Activated naive CD4-positive, alpha-beta T cell treated with anti-CD3 and anti-CD28 coated beads, Interleukin-2, amount 50 U/mL, for 72 hours (primary cell): ENCODE data around the gene NIF3L1. TPM values are rescaled to one million over a fixed set of nuclear protein-coding genes. Genes with fewer than 3 reads are reported as not detected.
"Not testable (repeated sequence)": the region's sequence is repeated elsewhere in the genome, so short reads cannot be mapped to it uniquely, and the experiment has no call there.

Source experiments
- ATAC-seq, 2 donors: fragments of 150-1000 bp; cut with Tn5 transposase; 2 replicates each; pipeline ENCODE4 v1.10.0; 2021; ENCODE audit warnings: mild to moderate bottlenecking in 2 of 2, moderate library complexity in 2 of 2
- DNase-seq, 2 donors: peaks; one replicate each; pipeline ENCODE4 v3.0.0; 2021 to 2022; ENCODE audit warnings: low spot score in 2 of 2
- H3K27ac Mint-ChIP-seq, 2 donors: one replicate each; pipeline ENCODE4 v1.8.0; 2022; ENCODE audit warnings: mild to moderate bottlenecking in 2 of 2, mixed read lengths in 2 of 2
- H3K36me3 Mint-ChIP-seq, 2 donors: one replicate each; pipeline ENCODE4 v1.8.0; 2022; ENCODE audit warnings: mixed read lengths in 2 of 2
- H3K9me3 Mint-ChIP-seq, 2 donors: one replicate each; pipeline ENCODE4 v1.8.0; 2022; ENCODE audit warnings: mixed read lengths in 2 of 2
- total RNA-seq, 2 donors: library from RNA; stranded (reverse); gene quantifications; one replicate each; pipeline ENCODE4 v1.2.3, GENCODE V29; 2022

NIF3L1 gene
- total RNA-seq, 2 donors from 2014 or later: 17.2 to 36.7 TPM

GRCh38 chr2:200862532-200863000, 26.6 kb upstream of the NIF3L1 start:
- Mint-ChIP-seq H3K27ac (peak overlapping the region; percentile 100), H3K36me3 (peaks cover 58 to 69% of the 10 kb centered on the region in 2 donors), H3K9me3 (no peaks in the 10 kb centered on the region)
- DNase-seq (peak; percentile 66 to 70), ATAC-seq (peak; percentile 68 to 70)

GRCh38 chr2:200863782-200864175, 25.4 kb upstream of the NIF3L1 start:
- DNase-seq: no peak
- Mint-ChIP-seq H3K27ac (peak overlapping the region; percentile 100), H3K36me3 (peaks cover 46 to 57% of the 10 kb centered on the region in 2 donors), H3K9me3 (no peaks in the 10 kb centered on the region)
- peak; percentile 3 to 11 for ATAC-seq

DNA sequence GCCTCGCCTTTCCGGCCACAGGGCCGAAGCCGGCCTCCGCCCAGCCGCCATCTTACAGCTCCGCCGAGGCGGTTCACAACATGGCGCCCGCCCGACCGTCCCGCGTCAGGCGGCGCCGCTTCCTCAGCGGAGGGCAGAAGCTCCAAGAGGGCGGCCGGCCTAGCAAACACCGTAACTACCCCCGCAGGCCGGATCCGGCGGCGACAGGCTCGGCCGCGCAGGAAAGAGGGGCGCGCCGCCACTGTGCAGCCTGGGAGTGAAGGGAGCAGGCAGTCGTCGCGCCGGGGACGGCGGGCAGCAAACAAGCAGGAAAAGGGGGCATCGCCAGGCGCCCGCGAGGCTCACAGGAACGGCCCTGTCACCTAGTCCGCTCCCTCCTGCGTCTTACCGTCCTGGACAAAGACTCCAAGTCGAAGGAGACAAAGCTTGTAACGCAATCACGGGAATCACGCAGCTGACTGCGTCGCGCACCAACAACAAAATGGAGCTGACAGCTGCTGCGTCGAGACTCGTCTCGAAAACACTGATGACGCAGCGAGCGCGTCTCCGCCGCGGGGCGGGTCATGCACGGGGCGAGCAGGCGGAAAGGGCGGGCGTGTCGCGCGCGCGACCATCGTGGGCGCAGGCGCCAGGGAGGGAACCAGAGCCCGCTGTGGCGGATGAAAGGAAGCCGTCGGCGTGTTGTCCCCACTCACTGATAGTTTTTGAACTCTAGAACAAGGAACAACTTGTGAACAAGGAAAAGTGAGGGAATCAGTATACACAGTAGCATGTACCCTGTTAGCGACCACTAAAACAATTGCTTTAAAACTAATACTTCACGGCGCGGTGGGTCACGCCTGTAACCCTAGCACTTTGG, 24.8 kb upstream of the NIF3L1 start, which contains the start of gene CLK1:
CLK1 (minus strand) TSS at position 483 of the 859 bp plus-strand sequence. CDS start 2,796 bp downstream, outside the sequence.
- peak within 1 kb of the TSS; percentile 100 for H3K27ac Mint-ChIP-seq
- DNase-seq (peak; percentile 88 to 91), ATAC-seq (peak; percentile 83 to 87)
- H3K9me3 Mint-ChIP-seq: no peaks in the 10 kb centered on the region
- peaks cover 45 to 50% of the 10 kb centered on the region in 2 donors for H3K36me3 Mint-ChIP-seq

- H3K27ac Mint-ChIP-seq: peak overlapping the region in 1 of 2 donors; percentile 15
- H3K36me3 Mint-ChIP-seq: peaks cover 5 to 11% of the 10 kb centered on the region in 2 donors
- no peaks in the 10 kb centered on the region for H3K9me3 Mint-ChIP-seq
- ATAC-seq (no peak), DNase-seq (no peak)
Measured at GRCh38 chr2:200869014-200869413, 20.2 kb upstream of the NIF3L1 start.

DNA sequence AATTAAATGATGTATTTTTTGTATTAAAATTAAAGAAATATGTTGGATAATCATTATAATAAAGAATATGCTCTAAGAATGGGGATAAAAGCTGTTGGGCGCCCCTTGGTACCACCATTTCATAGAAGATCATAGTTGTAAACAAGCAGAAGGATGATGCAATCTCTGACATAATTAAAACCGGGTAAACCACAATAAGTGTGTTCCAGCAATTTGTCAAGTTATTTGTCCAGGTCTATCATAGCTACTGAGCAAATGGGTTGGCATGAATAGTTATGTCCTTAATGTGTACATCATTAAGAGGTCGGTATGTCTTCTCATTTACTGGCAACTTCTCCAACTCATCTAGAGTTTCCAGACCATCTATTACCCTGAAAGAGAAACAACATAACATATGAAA, 18.0 kb upstream of the NIF3L1 start:
- no peak for ATAC-seq
- Mint-ChIP-seq H3K27ac (peak overlapping the region in 1 of 2 donors; percentile 29), H3K36me3 (peaks cover 0 to 24% of the 10 kb centered on the region in 2 donors), H3K9me3 (no peaks in the 10 kb centered on the region)
- DNase-seq: no peak

DNA sequence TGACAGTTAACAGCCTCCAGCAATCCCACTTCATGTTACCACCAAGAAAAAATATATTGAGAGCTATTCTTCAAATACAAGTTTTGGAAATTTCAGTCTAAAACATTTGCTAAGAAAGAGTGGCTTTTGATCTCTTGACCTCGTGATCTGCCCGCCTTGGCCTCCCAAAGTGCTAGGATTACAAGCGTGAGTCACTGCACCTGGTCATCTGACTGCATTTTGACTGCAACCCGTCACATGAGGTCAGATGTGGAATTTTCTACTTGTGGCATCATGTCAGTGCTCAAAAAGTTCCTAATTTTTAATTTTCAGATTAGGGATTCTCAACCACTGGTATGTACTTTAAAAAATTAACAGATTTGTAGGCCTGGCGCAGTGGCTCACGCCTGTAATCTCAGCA, 15.6 kb upstream of the NIF3L1 start:
- Mint-ChIP-seq H3K9me3 (no peaks in the 10 kb centered on the region), H3K36me3 (peaks cover 0 to 27% of the 10 kb centered on the region in 2 donors), H3K27ac (no peak overlapping the region)
- DNase-seq (no peak), ATAC-seq (no peak)

- no peak for ATAC-seq
- Mint-ChIP-seq H3K27ac (no peak overlapping the region), H3K36me3 (peaks cover 4 to 41% of the 10 kb centered on the region in 2 donors)
Measured at GRCh38 chr2:200877443-200877842, 11.7 kb upstream of the NIF3L1 start.

GRCh38 chr2:200878289-200878880, 10.8 kb upstream of the NIF3L1 start:
- Mint-ChIP-seq H3K36me3 (peaks cover 4 to 51% of the 10 kb centered on the region in 2 donors), H3K27ac (no peak overlapping the region), H3K9me3 (no peaks in the 10 kb centered on the region)
- no peak for ATAC-seq
- no peak for DNase-seq

More at GRCh38 chr2:200877443-200877842, 11.7 kb upstream of the NIF3L1 start:
- no peak for DNase-seq
- no peaks in the 10 kb centered on the region for H3K9me3 Mint-ChIP-seq

DNA sequence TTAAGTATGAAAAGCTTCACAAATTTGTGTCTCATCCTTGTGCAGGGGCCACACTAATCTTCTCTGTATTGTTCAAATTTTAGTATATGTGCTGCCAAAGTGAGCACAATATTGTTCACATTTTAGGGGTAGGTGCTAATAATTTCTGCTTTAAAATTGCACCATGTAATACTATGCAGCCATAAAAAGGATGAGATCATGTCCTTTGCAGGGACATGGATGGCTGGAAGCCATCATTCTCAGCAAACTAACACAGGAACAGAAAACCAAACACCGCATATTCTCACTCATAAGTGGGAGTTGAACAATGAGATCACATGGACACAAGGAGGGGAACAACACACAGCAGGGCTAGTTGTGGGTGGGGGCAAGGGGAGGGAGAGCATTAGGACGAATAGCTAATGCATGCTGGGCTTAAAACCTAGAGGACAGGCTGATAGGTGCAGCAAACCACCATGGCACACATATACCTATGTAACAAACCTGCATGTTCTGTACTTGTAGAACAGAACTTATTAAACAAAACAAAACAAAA, 7.4 kb upstream of the NIF3L1 start:
- not testable (repeated sequence) for ATAC-seq, H3K27ac Mint-ChIP-seq, DNase-seq, H3K9me3 Mint-ChIP-seq
- H3K36me3 Mint-ChIP-seq: peaks cover 4 to 39% of the 10 kb centered on the region in 2 donors

GRCh38 chr2:200899482-200899881, 10.3 kb downstream of the NIF3L1 start:
- Mint-ChIP-seq H3K27ac (peak overlapping the region; percentile 7 to 50), H3K36me3 (peaks cover 0 to 6% of the 10 kb centered on the region in 2 donors), H3K9me3 (no peaks in the 10 kb centered on the region)
- ATAC-seq (no peak), DNase-seq (no peak)

GRCh38 chr2:200901459-200902072, 12.4 kb downstream of the NIF3L1 start:
- peak; percentile 97 to 100 for ATAC-seq
- no peaks in the 10 kb centered on the region for H3K9me3 Mint-ChIP-seq
- peaks cover 0 to 6% of the 10 kb centered on the region in 2 donors for H3K36me3 Mint-ChIP-seq
- peak overlapping the region in 1 of 2 donors; percentile 49 for H3K27ac Mint-ChIP-seq
- DNase-seq: peak; percentile 61 to 70

DNA sequence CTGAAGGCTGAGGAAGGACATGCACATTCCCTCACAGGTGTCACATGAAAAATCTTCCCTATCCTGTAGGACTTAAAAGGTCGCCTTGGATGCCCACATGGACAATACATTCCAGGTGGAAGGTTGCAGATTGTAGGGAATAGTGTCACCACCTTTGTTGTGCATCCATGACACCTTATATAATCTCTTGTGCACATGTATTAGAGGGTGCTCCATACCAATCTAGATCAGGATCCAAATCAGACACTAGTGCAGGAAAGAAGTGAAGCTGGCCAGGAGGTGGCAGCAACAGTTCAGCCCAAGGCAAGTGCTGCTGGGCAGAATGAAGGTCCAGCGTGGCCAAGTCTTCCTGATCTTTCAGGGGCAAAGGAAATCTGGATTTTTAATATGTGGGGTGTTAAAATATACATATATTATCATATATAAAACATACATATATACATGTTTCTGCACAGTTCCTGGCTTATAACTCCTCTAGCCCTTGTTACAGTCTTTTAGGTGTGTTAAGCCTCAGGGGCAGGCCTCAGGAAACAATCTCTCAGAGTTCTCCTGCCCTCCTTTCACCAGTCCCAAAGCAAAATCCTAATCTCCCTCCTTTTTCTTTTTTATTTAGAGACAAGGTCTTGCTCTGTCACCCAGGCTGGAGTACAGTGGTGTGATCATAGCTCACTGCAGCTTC, 16.6 kb downstream of the NIF3L1 start:
- Mint-ChIP-seq H3K36me3 (peaks cover 0 to 6% of the 10 kb centered on the region in 2 donors), H3K27ac (peak overlapping the region in 1 of 2 donors; percentile 77)
- peak; percentile 58 to 65 for ATAC-seq

GRCh38 chr2:200909958-200910357, 20.8 kb downstream of the NIF3L1 start:
- Mint-ChIP-seq H3K36me3 (peaks cover 7 to 10% of the 10 kb centered on the region in 2 donors), H3K27ac (no peak overlapping the region), H3K9me3 (no peaks in the 10 kb centered on the region)
- DNase-seq (no peak), ATAC-seq (no peak)

More for the DNA sequence above, 16.6 kb downstream of the NIF3L1 start:
- H3K9me3 Mint-ChIP-seq: no peaks in the 10 kb centered on the region
- peak in 1 of 2 donors; percentile 49 for DNase-seq

- Mint-ChIP-seq H3K9me3 (no peaks in the 10 kb centered on the region), H3K27ac (no peak overlapping the region), H3K36me3 (peaks cover 7 to 10% of the 10 kb centered on the region in 2 donors)
- ATAC-seq: no peak
- DNase-seq: no peak
Measured at GRCh38 chr2:200913654-200914053, 24.5 kb downstream of the NIF3L1 start.

- DNase-seq (no peak), ATAC-seq (peak; percentile 69 to 95)
- Mint-ChIP-seq H3K36me3 (no peaks in the 10 kb centered on the region), H3K27ac (peak overlapping the region; percentile 22 to 65), H3K9me3 (no peaks in the 10 kb centered on the region)
Measured at GRCh38 chr2:200922439-200922838, 33.3 kb downstream of the NIF3L1 start.
